GM12875 (cell line): ENCODE results near the gene MEFV.

Source experiments
- H3K4me3 ChIP-seq: one replicate; pipeline ENCODE4 v1.5.1; 2011; ENCODE audit warnings: low read depth, low read length, control low read depth
- TF ChIP-seq, protein P1 (sequence below): IDR thresholded peaks from 2 replicates; pipeline ENCODE4 v1.5.1; 2011; ENCODE audit warnings: low read depth, mild to moderate bottlenecking, control low read depth, inconsistent platforms, low read length, moderate library complexity, borderline replicate concordance; ENCODE audit not compliant: insufficient read depth

MEFV gene, protein sequence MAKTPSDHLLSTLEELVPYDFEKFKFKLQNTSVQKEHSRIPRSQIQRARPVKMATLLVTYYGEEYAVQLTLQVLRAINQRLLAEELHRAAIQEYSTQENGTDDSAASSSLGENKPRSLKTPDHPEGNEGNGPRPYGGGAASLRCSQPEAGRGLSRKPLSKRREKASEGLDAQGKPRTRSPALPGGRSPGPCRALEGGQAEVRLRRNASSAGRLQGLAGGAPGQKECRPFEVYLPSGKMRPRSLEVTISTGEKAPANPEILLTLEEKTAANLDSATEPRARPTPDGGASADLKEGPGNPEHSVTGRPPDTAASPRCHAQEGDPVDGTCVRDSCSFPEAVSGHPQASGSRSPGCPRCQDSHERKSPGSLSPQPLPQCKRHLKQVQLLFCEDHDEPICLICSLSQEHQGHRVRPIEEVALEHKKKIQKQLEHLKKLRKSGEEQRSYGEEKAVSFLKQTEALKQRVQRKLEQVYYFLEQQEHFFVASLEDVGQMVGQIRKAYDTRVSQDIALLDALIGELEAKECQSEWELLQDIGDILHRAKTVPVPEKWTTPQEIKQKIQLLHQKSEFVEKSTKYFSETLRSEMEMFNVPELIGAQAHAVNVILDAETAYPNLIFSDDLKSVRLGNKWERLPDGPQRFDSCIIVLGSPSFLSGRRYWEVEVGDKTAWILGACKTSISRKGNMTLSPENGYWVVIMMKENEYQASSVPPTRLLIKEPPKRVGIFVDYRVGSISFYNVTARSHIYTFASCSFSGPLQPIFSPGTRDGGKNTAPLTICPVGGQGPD

DNA sequence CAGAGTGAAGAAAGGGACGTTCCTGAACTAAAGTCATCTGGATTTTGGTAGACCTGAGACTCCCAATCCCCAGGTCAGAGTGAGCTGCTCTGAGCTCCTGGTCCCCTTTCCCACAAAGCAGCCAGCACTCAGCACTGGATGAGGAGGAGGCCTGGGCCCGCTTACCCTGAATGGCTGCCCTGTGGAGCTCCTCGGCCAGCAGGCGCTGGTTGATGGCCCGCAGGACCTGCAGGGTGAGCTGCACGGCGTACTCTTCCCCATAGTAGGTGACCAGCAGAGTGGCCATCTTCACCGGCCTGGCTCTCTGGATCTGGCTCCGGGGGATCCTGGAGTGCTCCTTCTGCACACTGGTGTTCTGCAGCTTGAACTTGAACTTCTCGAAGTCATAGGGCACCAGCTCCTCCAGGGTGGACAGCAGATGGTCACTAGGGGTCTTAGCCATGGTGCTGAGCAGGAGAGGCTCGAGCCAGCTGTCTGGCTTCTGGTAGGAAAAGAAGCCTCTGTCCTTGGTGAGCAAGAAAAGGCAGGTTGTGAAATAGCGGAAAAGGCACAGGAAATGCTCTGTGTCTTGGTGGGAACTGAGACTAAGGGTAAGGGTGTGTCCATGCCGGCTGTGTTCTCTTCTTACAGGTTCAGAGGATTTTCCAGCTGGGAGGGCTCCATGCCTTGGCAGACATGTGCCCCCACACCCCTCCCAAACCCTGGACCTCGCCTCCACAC is at the start of gene MEFV:
Gene MEFV, minus strand, starts transcription at position 488 of the 720 bp plus-strand sequence. Its CDS starts 46 bp downstream, at position 442.
- no peak within 1 kb of the TSS for H3K4me3 ChIP-seq
- TF ChIP-seq, protein P1, sequence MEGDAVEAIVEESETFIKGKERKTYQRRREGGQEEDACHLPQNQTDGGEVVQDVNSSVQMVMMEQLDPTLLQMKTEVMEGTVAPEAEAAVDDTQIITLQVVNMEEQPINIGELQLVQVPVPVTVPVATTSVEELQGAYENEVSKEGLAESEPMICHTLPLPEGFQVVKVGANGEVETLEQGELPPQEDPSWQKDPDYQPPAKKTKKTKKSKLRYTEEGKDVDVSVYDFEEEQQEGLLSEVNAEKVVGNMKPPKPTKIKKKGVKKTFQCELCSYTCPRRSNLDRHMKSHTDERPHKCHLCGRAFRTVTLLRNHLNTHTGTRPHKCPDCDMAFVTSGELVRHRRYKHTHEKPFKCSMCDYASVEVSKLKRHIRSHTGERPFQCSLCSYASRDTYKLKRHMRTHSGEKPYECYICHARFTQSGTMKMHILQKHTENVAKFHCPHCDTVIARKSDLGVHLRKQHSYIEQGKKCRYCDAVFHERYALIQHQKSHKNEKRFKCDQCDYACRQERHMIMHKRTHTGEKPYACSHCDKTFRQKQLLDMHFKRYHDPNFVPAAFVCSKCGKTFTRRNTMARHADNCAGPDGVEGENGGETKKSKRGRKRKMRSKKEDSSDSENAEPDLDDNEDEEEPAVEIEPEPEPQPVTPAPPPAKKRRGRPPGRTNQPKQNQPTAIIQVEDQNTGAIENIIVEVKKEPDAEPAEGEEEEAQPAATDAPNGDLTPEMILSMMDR = no peak

DNA sequence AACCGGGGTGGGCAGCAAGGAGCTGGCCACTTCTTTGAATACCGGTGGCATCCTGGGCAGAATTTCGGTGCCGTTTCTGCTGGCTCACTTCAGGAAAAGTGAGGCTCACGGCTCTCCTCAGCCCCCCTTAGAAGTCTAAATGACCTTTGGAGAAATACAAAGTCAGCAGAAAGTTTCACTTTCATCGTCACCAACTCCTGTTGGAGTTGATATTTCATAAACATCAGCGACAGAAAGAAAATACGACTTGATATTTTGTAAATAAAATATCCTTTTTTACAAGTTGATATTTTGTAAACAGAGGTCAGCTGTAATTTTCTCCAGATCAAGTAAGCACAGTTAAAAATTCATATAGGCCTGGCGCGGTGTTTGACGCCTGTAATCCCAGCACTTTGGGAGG is 49.6 kb upstream of the MEFV start:
- TF ChIP-seq, protein P1 = no peak
- H3K4me3 ChIP-seq = peak overlapping the region; percentile 95

DNA sequence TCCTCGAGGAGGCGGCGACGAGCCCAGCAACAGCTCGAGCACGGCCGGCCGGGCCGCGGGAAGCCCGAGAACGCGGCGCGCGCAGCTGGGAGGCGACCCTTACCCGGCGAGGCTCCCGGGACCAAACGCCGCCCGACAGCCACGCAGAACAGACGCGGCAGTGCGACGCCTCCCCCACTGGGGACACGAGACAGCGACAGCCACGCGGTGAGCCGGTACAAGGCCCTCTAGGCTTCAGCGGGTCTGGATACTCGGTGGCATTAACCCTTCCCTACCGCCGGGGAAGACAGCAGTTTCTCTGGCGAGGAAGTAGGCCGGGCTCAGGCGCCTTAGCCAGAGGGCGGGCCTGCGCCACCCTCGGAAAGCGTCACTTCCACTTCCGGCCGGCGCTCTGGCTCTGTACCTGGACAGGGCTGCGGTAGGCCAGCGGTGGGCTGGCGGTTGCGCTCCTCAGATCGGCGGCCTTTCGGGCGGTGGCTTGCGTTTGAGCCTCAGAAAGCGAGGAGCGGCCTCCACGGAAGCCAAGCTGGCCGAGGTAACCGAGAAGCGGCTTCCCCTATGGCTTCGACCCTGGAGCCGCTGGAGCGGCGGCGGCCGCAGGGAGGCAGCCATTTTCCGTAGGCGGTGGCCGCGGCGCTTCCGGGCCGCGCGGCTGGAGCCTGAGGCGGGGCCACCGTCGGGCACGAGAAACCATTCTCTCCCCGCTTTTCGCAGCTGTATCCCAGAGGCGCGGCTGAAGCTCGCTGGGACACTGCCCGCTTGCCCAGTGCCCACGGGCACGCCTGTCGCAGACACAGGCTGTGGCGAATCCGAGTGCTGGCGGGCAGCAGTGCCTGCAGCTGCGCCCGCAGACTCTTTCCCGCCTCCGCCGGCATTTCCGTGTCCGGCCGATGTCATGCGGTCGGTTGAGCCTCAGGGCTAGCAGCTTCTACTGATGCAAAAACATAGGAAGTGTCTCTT is 49.0 kb upstream of the MEFV start, which contains the start of the genes TIGD7 and ZNF75A:
Gene TIGD7, minus strand, starts transcription at position 322 of the 960 bp plus-strand sequence. CDS start 4,816 bp downstream, outside the sequence.
Gene ZNF75A, plus strand, starts transcription at position 389 of the 960 bp plus-strand sequence. CDS start 2,932 bp downstream, outside the sequence.
- peak within 1 kb of the TSS; percentile 95 for H3K4me3 ChIP-seq
- TF ChIP-seq, protein P1 = no peak

DNA sequence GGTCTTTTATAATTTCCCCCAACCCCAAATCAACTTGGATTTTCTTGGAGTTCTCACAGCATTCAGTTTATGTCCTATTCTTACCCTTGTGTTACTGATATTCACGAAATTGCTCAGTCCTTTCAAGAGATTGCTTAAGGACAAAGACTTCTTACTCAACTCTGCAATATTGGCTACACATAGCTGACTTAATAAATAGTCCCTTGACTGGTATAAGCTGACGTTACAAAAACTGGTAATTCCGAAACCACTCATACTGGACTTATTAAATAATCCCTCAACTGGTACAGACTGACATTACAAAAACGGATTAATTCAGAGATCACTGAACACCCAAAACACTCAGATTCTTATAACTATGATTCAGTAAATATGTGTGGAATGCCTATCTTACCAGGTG is 47.9 kb upstream of the MEFV start:
- no peak overlapping the region for H3K4me3 ChIP-seq
- TF ChIP-seq, protein P1 = no peak

DNA sequence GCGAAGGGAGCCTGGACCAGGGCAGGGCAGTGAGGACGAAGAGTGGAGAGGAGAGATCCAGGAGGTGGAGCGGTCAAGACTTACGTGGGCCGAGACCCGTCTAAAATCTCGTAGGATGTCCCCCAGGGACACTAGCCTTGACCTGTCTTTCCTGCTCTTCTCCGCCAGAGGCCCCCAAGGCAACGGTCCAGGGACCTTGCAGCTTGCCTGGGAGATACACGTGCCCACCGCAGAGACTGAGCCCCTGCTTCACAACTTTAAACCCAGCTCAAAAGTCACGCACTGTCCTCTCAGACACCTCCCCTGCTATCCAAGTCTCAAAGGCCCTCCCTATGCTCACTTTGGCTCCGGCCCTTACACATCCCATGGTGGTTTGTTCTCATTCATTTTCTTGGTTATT is 39.4 kb upstream of the MEFV start:
- TF ChIP-seq, protein P1 = no peak
- H3K4me3 ChIP-seq = no peak overlapping the region

DNA sequence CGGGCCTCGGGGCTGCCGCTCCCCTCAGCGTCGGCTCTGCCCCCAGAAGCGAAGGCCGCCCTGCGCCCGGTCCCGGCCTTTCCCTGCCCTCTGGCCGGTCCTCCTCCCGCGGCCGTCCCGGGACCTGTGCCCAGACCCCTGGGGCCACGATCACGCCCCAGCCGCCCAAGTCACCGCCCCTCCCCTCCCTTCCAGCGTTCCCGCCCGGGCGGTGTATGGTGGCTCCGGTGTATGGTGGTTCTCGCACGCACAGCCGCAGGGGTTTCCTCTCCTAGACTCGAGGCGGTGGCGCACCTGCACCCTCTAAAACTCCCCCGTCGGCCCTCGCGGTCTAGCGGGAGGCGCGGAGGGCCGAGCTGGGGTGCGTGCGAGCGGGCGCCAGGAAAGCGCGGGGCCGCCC is 38.8 kb upstream of the MEFV start:
- no peak overlapping the region for H3K4me3 ChIP-seq
- TF ChIP-seq, protein P1 = no peak
